DND-41 (cell line): Measurements from ENCODE around the gene NEDD9.

Experiments used
- EZH2 ChIP-seq: IDR thresholded peaks from 3 replicates; pipeline ENCODE4 v1.6.1; 2012; ENCODE audit warnings: borderline replicate concordance, low read depth, mild to moderate bottlenecking, moderate library complexity, low read length, inconsistent platforms; ENCODE audit not compliant: severe bottlenecking
- TF ChIP-seq, protein P1 (sequence below): IDR thresholded peaks from 2 replicates; pipeline ENCODE4 v1.5.1; 2012; ENCODE audit warnings: borderline replicate concordance, low read length, moderate library complexity, mild to moderate bottlenecking; ENCODE audit not compliant: poor library complexity, severe bottlenecking; ENCODE audit errors: extremely low read depth

DNA sequence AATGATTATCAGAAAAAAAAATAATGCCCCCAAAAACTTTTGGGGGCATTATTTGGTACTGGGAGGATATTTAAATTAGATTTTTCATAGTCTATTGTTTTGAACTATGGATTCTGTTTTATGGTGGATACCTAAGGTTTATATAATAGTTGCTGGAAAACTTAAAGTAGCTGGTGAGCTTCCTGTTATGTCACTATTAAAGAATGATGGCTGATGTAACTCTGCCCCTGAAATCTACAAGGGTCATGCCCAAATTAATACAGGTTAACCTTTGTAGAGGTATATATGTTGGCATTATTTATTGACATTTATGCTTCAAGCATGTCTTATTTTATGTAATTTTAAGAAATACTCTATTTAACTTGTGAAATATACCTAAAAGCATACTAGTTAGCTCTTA, 95.7 kb downstream of the NEDD9 start:
- TF ChIP-seq, protein P1, sequence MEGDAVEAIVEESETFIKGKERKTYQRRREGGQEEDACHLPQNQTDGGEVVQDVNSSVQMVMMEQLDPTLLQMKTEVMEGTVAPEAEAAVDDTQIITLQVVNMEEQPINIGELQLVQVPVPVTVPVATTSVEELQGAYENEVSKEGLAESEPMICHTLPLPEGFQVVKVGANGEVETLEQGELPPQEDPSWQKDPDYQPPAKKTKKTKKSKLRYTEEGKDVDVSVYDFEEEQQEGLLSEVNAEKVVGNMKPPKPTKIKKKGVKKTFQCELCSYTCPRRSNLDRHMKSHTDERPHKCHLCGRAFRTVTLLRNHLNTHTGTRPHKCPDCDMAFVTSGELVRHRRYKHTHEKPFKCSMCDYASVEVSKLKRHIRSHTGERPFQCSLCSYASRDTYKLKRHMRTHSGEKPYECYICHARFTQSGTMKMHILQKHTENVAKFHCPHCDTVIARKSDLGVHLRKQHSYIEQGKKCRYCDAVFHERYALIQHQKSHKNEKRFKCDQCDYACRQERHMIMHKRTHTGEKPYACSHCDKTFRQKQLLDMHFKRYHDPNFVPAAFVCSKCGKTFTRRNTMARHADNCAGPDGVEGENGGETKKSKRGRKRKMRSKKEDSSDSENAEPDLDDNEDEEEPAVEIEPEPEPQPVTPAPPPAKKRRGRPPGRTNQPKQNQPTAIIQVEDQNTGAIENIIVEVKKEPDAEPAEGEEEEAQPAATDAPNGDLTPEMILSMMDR, result no peak
- no peak for TF ChIP-seq EZH2
